ENCODE results near the gene TFF2.

TFF2 gene

DNA sequence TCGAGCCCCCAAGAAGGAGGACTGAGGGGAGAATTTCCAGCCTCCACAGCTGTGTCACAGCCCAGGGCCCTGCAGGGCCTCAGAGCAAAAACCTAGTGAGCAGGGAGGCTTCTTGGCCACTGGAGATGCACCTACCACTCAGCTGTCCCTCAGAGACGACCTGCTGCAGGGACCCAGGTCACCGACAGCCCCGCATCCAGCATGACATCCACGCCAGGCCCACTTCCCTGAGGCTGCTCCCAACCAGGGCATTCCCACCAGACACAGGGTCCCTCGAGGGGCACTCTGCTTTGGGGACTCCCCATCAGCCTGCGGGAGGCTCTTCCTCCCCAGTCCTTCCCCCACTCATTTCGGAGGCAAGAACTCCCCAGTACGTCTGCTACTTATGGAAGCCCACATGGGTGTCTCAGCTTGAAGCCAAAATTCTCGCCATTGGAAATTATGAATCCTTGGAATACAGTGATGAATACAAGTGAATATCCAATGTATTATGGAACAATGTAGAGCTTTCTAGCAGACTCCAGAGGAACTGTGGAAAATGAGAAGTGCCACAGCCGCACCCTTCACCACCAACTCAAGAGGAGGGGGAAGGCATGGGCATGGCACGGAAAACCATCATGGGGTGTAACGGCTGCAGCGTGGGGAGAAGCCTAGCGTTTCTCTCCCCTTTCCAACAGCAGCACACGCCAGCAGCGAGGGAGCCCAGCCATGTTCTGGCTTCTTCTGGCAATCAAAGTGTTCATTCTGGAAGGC is 42.5 kb downstream of the TFF2 start:
- no peak overlapping the region for H3K27ac ChIP-seq (ENCODE audit: low read depth, low read length)
- no peaks in the 10 kb centered on the region for H3K9me3 ChIP-seq (ENCODE audit: control insufficient read depth, insufficient read depth, low read length)
- no peaks in the 10 kb centered on the region for H3K36me3 ChIP-seq (ENCODE audit: control insufficient read depth, insufficient read depth, low read length)
- no peak overlapping the region for H3K9ac ChIP-seq (ENCODE audit: low read depth, low read length)
- H3K27me3 ChIP-seq (ENCODE audit: control insufficient read depth, insufficient read depth, low read length): no peaks in the 10 kb centered on the region
- H3K4me3 ChIP-seq (ENCODE audit: low read depth, low read length): no peak overlapping the region
- H3K4me1 ChIP-seq (ENCODE audit: control insufficient read depth, insufficient read depth, low read length): peaks cover 8% of the 10 kb centered on the region

GRCh38 chr21:42307106-42307505 is 43.7 kb downstream of the TFF2 start:
- no peak overlapping the region for H3K9ac ChIP-seq (ENCODE audit: low read depth, low read length)
- H3K4me1 ChIP-seq (ENCODE audit: control insufficient read depth, insufficient read depth, low read length): peaks cover 4% of the 10 kb centered on the region; the same call in 1 of the 2 replicates
- no peak overlapping the region for H3K4me3 ChIP-seq (ENCODE audit: low read depth, low read length)
- no peaks in the 10 kb centered on the region for H3K27me3 ChIP-seq (ENCODE audit: control insufficient read depth, insufficient read depth, low read length)
- H3K27ac ChIP-seq (ENCODE audit: low read depth, low read length): no peak overlapping the region
- H3K9me3 ChIP-seq (ENCODE audit: control insufficient read depth, insufficient read depth, low read length): no peaks in the 10 kb centered on the region
- no peaks in the 10 kb centered on the region for H3K36me3 ChIP-seq (ENCODE audit: control insufficient read depth, insufficient read depth, low read length)

DNA sequence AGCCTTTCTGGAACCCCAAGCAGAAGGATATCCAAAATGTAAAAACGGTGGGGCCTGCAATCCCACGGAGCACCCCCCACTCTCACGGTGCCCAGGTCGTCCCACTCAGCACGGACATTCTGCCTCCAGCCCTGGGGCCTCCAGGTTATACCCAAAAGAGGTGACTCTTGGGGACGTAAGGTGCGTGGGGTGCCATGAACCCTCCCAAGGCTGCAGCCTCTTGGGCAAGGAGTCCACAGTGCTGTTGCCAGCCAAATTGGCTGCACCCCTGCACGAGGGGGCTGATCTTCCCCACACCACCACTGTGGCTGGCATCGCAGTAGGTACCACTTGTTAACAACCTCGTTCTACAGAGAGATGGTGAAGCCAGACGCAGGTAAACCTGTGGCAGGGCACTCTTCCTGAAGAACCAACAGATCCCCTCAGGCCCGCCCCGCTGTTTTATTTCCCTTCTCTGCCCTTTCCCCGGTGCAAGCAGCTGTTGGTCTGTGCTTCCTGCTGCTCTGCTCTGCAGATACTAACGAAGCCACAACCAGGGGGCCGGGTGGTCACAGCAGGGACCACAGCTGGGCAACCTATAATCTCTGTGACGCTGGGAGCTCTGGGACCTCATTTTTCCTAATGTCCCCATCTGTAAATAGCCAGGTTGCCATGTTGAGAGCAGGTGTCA is 44.3 kb downstream of the TFF2 start:
- Histone ChIP-seq H3K4me1 (ENCODE audit: control insufficient read depth, insufficient read depth, low read length) (peaks cover 4% of the 10 kb centered on the region; the same call in 1 of the 2 replicates), H3K9me3 (ENCODE audit: control insufficient read depth, insufficient read depth, low read length) (no peaks in the 10 kb centered on the region), H3K27me3 (ENCODE audit: control insufficient read depth, insufficient read depth, low read length) (no peaks in the 10 kb centered on the region), H3K36me3 (ENCODE audit: control insufficient read depth, insufficient read depth, low read length) (no peaks in the 10 kb centered on the region), H3K4me3 (ENCODE audit: low read depth, low read length) (no peak overlapping the region), H3K27ac (ENCODE audit: low read depth, low read length) (no peak overlapping the region), H3K9ac (ENCODE audit: low read depth, low read length) (no peak overlapping the region)

DNA sequence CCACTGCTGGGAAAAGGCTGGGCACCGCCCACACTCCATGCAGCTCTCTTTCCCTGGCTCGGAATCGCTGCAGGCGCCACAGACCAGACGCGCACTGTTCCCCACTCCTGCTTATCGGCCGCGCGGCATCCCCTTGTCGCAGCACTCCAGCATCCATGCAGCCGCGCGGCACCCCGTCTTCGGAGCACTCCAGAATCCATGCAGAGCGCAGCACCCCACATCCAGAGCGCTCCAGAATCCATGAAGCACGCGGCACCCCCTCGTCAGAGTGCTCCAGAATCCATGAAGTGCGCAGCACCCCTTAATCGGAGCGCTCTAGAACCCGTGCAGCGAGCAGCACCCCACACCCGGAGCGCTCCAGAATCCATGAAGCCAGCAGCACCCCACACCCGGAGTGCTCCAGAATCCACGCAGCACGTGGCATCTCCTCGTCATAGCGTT is 45.1 kb downstream of the TFF2 start:
- Histone ChIP-seq H3K9ac (ENCODE audit: low read depth, low read length) (no peak overlapping the region), H3K9me3 (ENCODE audit: control insufficient read depth, insufficient read depth, low read length) (no peaks in the 10 kb centered on the region), H3K27me3 (ENCODE audit: control insufficient read depth, insufficient read depth, low read length) (no peaks in the 10 kb centered on the region), H3K27ac (ENCODE audit: low read depth, low read length) (no peak overlapping the region), H3K4me3 (ENCODE audit: low read depth, low read length) (no peak overlapping the region), H3K4me1 (ENCODE audit: control insufficient read depth, insufficient read depth, low read length) (peaks cover 4% of the 10 kb centered on the region; the same call in 1 of the 2 replicates), H3K36me3 (ENCODE audit: control insufficient read depth, insufficient read depth, low read length) (no peaks in the 10 kb centered on the region)

GRCh38 chr21:42304556-42305454 is 46.0 kb downstream of the TFF2 start:
- Histone ChIP-seq H3K36me3 (ENCODE audit: control insufficient read depth, insufficient read depth, low read length) (no peaks in the 10 kb centered on the region), H3K27me3 (ENCODE audit: control insufficient read depth, insufficient read depth, low read length) (no peaks in the 10 kb centered on the region), H3K4me1 (ENCODE audit: control insufficient read depth, insufficient read depth, low read length) (0 out of 2 replicates have a peak, but pooled peaks cover 4% of the 10 kb centered on the region), H3K4me3 (ENCODE audit: low read depth, low read length) (no peak overlapping the region), H3K27ac (ENCODE audit: low read depth, low read length) (no peak overlapping the region), H3K9me3 (ENCODE audit: control insufficient read depth, insufficient read depth, low read length) (no peaks in the 10 kb centered on the region), H3K9ac (ENCODE audit: low read depth, low read length) (no peak overlapping the region)

GRCh38 chr21:42303443-42303842 is 47.4 kb downstream of the TFF2 start:
- Histone ChIP-seq H3K4me1 (ENCODE audit: control insufficient read depth, insufficient read depth, low read length) (no peaks in the 10 kb centered on the region; the same call in 1 of the 2 replicates), H3K36me3 (ENCODE audit: control insufficient read depth, insufficient read depth, low read length) (no peaks in the 10 kb centered on the region), H3K4me3 (ENCODE audit: low read depth, low read length) (no peak overlapping the region), H3K27me3 (ENCODE audit: control insufficient read depth, insufficient read depth, low read length) (no peaks in the 10 kb centered on the region), H3K27ac (ENCODE audit: low read depth, low read length) (no peak overlapping the region), H3K9ac (ENCODE audit: low read depth, low read length) (no peak overlapping the region), H3K9me3 (ENCODE audit: control insufficient read depth, insufficient read depth, low read length) (no peaks in the 10 kb centered on the region)

GRCh38 chr21:42302794-42303193 is 48.0 kb downstream of the TFF2 start:
- H3K9me3 ChIP-seq (ENCODE audit: control insufficient read depth, insufficient read depth, low read length): no peaks in the 10 kb centered on the region
- no peaks in the 10 kb centered on the region for H3K27me3 ChIP-seq (ENCODE audit: control insufficient read depth, insufficient read depth, low read length)
- H3K27ac ChIP-seq (ENCODE audit: low read depth, low read length): no peak overlapping the region
- no peaks in the 10 kb centered on the region for H3K36me3 ChIP-seq (ENCODE audit: control insufficient read depth, insufficient read depth, low read length)
- H3K9ac ChIP-seq (ENCODE audit: low read depth, low read length): no peak overlapping the region
- H3K4me1 ChIP-seq (ENCODE audit: control insufficient read depth, insufficient read depth, low read length): no peaks in the 10 kb centered on the region; the same call in 1 of the 2 replicates
- H3K4me3 ChIP-seq (ENCODE audit: low read depth, low read length): no peak overlapping the region

DNA sequence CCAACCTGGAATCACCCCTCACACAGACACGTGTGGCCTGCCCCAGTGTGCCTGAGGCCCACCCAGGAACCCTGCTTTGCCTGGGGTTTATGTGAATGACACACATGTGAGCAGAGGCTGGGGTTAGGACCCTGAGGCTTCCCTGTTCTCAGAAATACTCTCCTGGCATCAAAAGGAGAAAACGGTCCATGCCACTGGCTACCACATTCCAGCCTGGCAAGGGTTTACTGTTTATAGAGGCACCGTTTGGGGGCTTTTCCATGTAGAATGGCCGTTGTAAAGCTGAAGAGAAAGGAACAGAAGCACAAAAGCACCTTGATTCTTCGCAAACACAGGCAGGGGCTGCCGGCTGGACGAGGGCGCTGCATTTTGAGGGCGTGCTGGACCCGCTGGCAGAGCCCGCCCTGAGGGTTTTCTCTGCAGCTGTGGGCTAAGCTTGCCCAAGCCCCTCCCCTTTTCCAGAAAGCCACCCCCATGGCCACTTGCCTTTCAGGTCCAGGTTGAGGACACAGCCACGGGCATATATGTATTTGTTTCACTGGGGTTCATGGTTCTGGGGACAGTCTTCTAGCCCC is 48.6 kb downstream of the TFF2 start:
- Histone ChIP-seq H3K36me3 (ENCODE audit: control insufficient read depth, insufficient read depth, low read length) (no peaks in the 10 kb centered on the region), H3K27me3 (ENCODE audit: control insufficient read depth, insufficient read depth, low read length) (no peaks in the 10 kb centered on the region), H3K4me3 (ENCODE audit: low read depth, low read length) (no peak overlapping the region), H3K4me1 (ENCODE audit: control insufficient read depth, insufficient read depth, low read length) (no peaks in the 10 kb centered on the region; the same call in 1 of the 2 replicates), H3K9me3 (ENCODE audit: control insufficient read depth, insufficient read depth, low read length) (no peaks in the 10 kb centered on the region), H3K9ac (ENCODE audit: low read depth, low read length) (no peak overlapping the region), H3K27ac (ENCODE audit: low read depth, low read length) (no peak overlapping the region)

DNA sequence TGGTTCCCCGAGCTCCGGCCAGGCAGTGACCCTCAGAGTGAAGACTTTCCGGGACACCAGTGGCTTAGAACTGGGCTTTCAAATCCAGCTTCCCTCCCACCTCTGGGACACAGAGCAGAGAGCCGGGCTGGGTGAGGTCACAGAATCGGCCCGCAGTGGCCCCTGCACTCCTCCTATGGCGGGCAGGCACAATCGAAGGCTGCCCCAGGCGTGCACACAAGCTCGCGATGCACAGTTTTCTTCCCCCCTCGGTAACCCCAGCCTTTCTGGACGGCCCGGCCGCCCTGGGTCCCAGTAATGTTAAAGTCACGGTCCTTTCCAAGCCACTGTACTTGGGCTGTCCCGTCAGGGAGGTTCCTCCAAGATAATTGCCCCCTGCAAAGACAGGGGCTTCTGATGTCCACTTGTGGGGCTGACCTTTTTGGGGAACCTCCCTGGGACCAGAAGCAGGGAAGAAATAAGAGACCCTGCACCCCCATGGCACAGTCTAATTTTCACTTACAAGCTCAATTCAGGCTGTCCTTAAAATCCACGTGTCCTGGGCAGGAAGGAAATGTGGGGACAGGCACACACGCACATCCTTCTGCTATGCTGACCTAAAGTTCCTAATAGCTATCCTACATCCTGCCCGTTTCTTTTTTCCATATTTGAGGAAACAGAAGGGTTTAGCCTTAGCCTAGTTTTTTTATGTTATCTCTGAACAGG is 49.3 kb downstream of the TFF2 start:
- no peaks in the 10 kb centered on the region; the same call in 1 of the 2 replicates for H3K4me1 ChIP-seq (ENCODE audit: control insufficient read depth, insufficient read depth, low read length)
- H3K4me3 ChIP-seq (ENCODE audit: low read depth, low read length): no peak overlapping the region
- H3K27me3 ChIP-seq (ENCODE audit: control insufficient read depth, insufficient read depth, low read length): no peaks in the 10 kb centered on the region
- no peak overlapping the region for H3K9ac ChIP-seq (ENCODE audit: low read depth, low read length)
- H3K27ac ChIP-seq (ENCODE audit: low read depth, low read length): no peak overlapping the region
- H3K9me3 ChIP-seq (ENCODE audit: control insufficient read depth, insufficient read depth, low read length): no peaks in the 10 kb centered on the region
- no peaks in the 10 kb centered on the region for H3K36me3 ChIP-seq (ENCODE audit: control insufficient read depth, insufficient read depth, low read length)

GRCh38 chr21:42300956-42301355 is 49.8 kb downstream of the TFF2 start:
- Histone ChIP-seq H3K27ac (ENCODE audit: low read depth, low read length) (no peak overlapping the region), H3K4me3 (ENCODE audit: low read depth, low read length) (no peak overlapping the region), H3K9me3 (ENCODE audit: control insufficient read depth, insufficient read depth, low read length) (no peaks in the 10 kb centered on the region), H3K4me1 (ENCODE audit: control insufficient read depth, insufficient read depth, low read length) (no peaks in the 10 kb centered on the region; the same call in 1 of the 2 replicates), H3K36me3 (ENCODE audit: control insufficient read depth, insufficient read depth, low read length) (no peaks in the 10 kb centered on the region), H3K9ac (ENCODE audit: low read depth, low read length) (no peak overlapping the region), H3K27me3 (ENCODE audit: control insufficient read depth, insufficient read depth, low read length) (no peaks in the 10 kb centered on the region)

Measured in HUES48 (cell line).